Glutamatergic neuron (in vitro differentiated cells): ENCODE data around the gene KRT71. TPM values are rescaled to one million over a fixed set of nuclear protein-coding genes. Genes with fewer than 3 reads are reported as not detected.

ENCODE experiments used
- DNase-seq: peaks from one replicate; pipeline ENCODE4 v3.0.0; 2022
- H3K27ac Mint-ChIP-seq: one replicate; pipeline ENCODE4 v1.8.0; 2020; ENCODE audit warnings: mild to moderate bottlenecking, mixed read lengths, inconsistent platforms; ENCODE audit not compliant: unreplicated experiment
- H3K27me3 Mint-ChIP-seq: one replicate; pipeline ENCODE4 v1.8.0; 2020; ENCODE audit warnings: mild to moderate bottlenecking, moderate library complexity, mixed read lengths, inconsistent platforms; ENCODE audit not compliant: unreplicated experiment
- H3K36me3 Mint-ChIP-seq: one replicate; pipeline ENCODE4 v1.8.0; 2020; ENCODE audit warnings: mild to moderate bottlenecking, mixed read lengths, inconsistent platforms; ENCODE audit not compliant: unreplicated experiment
- H3K4me1 Mint-ChIP-seq: one replicate; pipeline ENCODE4 v1.8.0; 2020; ENCODE audit warnings: mild to moderate bottlenecking, low read depth, mixed read lengths, inconsistent platforms; ENCODE audit not compliant: unreplicated experiment
- H3K4me3 Mint-ChIP-seq: one replicate; pipeline ENCODE4 v1.8.0; 2020; ENCODE audit warnings: mild to moderate bottlenecking, mixed read lengths, inconsistent platforms; ENCODE audit not compliant: unreplicated experiment
- H3K9me3 Mint-ChIP-seq: one replicate; pipeline ENCODE4 v1.8.0; 2020; ENCODE audit warnings: mild to moderate bottlenecking, moderate library complexity, mixed read lengths, inconsistent platforms; ENCODE audit not compliant: unreplicated experiment
- total RNA-seq: library from RNA; stranded (reverse); fragmentation: NEBNext Ultra II Directional; extraction: Animal tissue kit (Norgen Biotek cat#: 25700); gene quantifications from one replicate; pipeline ENCODE4 v1.2.1, GENCODE V29; 2021; ENCODE audit not compliant: unreplicated experiment
- TF ChIP-seq, protein P1 (sequence below): fragments of 200-600 bp; sonication (generic); IDR thresholded peaks from one replicate; pipeline ENCODE4 v1.5.0; 2021; ENCODE audit not compliant: partially characterized antibody, unreplicated experiment

KRT71 gene
- total RNA-seq, 1 donor from 2014 or later = not detected

DNA sequence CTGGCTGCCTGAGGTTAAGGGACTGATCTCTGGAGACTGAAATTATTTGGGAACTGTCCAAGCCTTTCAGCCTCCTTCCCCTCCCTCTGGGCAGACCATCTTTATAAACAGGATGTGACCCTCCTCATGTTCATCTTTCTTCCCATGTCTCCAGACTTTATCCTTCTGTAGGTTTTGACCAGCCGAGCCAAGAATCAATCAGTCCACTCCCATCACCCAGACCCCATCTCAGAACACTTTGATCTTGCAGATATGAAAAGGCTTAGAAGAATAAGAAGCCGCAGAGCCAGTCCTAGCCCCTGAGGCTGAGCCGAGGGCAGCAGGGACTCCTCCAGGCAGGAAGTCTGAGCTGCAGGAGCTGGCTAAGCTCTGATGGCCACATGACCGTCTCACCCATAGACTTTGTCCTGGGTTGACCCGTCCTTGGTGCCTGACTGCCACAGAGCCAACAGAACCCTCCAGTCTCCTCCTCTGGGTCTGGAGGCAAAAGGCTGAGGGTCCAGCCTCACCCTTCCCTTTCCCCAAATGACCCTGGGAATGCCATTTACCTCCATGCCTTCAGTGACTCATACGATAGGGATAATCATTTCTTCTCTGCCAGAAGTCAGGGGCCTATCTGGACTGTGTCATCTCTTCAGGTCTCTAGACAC, 1.6 kb downstream of the KRT71 start:
- Mint-ChIP-seq H3K9me3 (peaks cover 2% of the 10 kb centered on the region), H3K36me3 (no peaks in the 10 kb centered on the region), H3K27ac (no peak overlapping the region), H3K4me3 (no peak overlapping the region), H3K27me3 (peaks cover 10% of the 10 kb centered on the region), H3K4me1 (no peaks in the 10 kb centered on the region)
- TF ChIP-seq, protein P1, sequence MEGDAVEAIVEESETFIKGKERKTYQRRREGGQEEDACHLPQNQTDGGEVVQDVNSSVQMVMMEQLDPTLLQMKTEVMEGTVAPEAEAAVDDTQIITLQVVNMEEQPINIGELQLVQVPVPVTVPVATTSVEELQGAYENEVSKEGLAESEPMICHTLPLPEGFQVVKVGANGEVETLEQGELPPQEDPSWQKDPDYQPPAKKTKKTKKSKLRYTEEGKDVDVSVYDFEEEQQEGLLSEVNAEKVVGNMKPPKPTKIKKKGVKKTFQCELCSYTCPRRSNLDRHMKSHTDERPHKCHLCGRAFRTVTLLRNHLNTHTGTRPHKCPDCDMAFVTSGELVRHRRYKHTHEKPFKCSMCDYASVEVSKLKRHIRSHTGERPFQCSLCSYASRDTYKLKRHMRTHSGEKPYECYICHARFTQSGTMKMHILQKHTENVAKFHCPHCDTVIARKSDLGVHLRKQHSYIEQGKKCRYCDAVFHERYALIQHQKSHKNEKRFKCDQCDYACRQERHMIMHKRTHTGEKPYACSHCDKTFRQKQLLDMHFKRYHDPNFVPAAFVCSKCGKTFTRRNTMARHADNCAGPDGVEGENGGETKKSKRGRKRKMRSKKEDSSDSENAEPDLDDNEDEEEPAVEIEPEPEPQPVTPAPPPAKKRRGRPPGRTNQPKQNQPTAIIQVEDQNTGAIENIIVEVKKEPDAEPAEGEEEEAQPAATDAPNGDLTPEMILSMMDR = no peak
- DNase-seq = no peak

DNA sequence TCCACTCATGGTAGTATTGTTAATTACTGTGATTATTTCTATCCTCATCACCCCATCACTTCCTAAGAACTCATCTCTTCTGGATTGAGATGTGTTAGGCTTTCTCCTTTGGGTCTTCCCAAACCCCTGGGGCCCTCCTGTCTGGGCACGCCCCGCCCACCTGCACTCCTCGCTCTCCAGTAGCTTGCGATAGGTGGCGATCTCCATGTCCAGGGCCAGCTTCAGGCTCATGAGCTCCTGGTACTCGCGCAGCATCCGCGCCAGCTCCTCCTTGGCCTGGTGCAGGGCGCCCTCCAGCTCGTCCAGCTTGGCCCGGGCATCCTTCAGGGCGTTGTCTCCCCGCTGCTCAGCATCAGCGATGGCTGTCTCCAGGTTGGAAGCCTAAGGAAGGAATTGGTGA, 6.8 kb downstream of the KRT71 start:
- Mint-ChIP-seq H3K27me3 (peaks cover 8% of the 10 kb centered on the region), H3K9me3 (peaks cover 2% of the 10 kb centered on the region), H3K36me3 (no peaks in the 10 kb centered on the region), H3K4me1 (no peaks in the 10 kb centered on the region), H3K27ac (no peak overlapping the region), H3K4me3 (no peak overlapping the region)
- DNase-seq = no peak
- TF ChIP-seq, protein P1 = no peak

DNA sequence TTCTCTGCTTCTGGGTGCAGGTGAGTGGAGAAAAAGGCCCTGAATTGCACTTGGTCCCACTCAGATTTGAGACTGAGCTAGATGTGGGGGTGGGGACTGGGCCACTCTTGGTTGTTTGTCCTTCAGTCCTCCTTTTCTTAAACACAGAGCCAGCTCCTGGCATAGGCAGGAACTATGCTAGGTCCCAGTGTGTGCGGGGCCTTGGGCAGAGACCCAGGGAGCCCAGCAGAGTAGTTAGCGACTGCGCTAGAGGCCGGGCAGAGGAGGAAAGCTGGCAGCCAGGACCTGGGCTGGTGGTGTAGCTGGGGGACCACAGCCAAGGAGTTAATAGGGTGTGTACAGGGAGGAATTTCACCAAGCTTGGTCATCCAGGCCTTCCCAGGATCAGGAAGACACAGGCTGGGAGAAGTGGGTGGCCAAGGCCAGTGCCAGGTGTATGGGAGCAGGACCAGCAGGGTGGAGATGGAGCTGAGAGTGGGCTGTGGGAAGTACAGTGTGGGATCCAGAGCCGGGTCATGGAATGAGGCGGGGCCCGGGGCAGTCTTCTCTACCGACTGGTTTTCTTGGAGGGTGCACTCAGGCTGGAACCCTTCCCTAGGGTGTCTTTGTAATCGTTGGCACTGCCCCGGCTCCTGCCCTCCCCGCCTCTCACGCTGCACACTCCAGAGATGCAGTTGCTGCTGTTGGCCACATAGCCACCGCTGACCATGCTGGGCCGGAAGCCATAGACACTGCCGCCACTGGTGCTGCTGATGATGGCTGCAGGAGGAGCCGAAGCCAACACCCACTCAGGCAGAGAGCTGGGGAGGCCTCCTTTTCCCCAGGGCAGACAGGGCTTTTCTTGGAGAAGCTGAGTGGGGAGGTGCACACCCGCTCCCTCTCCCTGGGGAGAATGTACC, 8.7 kb downstream of the KRT71 start:
- Mint-ChIP-seq H3K27ac (no peak overlapping the region), H3K27me3 (peaks cover 6% of the 10 kb centered on the region), H3K36me3 (no peaks in the 10 kb centered on the region), H3K4me3 (no peak overlapping the region), H3K9me3 (peaks cover 4% of the 10 kb centered on the region), H3K4me1 (no peaks in the 10 kb centered on the region)
- TF ChIP-seq, protein P1 = no peak
- no peak for DNase-seq

DNA sequence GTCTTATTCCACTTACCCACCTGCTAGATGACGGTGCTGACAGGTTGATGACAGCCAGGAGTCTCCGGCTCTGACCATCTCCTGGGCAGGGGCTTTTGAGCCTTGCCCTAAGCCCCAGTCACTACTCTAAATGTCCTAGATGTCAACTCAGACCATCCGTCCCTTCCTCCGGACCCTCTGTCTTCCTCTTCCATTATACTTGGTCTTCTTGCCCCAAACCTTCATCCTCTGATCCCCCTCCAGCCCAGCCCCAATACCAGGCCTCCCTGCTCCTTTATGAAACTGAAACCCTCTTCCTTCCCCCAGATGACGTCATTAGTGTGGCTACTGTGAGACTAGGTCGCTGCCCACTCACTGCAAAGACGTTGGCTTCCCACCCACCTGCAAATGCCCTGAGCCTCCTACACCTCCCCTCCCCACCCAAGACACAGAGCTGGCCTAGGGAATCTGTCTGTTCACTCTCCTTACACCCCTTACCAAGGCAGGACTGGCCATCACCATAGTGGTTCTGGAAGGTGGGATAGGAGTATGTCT, 10.1 kb downstream of the KRT71 start:
- Mint-ChIP-seq H3K27me3 (peaks cover 6% of the 10 kb centered on the region), H3K4me1 (no peaks in the 10 kb centered on the region), H3K9me3 (peaks cover 5% of the 10 kb centered on the region), H3K27ac (no peak overlapping the region), H3K36me3 (no peaks in the 10 kb centered on the region), H3K4me3 (no peak overlapping the region)
- DNase-seq = no peak
- TF ChIP-seq, protein P1 = no peak

DNA sequence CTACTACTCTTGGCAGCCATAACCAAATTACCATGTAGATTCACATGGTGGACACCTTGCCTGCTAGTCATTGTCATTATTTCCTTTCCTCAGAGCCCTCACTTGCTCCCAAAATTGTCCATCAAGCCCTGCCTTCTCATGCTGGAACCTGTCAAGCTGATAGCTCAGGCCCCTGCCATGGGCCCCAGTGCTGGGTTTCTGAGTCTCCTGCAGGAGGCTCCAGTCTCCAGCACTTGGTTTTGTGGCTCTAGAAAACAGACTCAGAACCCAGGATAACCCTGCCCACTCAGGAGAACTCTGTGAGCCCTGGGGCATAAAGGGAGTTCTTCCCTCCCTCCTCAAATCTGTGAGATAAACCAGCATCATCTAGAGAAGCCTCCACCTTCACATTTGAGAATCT, 10.8 kb downstream of the KRT71 start:
- no peaks in the 10 kb centered on the region for H3K4me1 Mint-ChIP-seq
- no peak for DNase-seq
- H3K27me3 Mint-ChIP-seq = peaks cover 6% of the 10 kb centered on the region
- H3K9me3 Mint-ChIP-seq = peaks cover 5% of the 10 kb centered on the region
- TF ChIP-seq, protein P1 = no peak
- H3K4me3 Mint-ChIP-seq = no peak overlapping the region
- no peak overlapping the region for H3K27ac Mint-ChIP-seq
- no peaks in the 10 kb centered on the region for H3K36me3 Mint-ChIP-seq
